NCI-H446 treated with DMSO at 0.1 percent for 48 hours (cell line): ENCODE data around the gene COPG1.

ENCODE experiments used
- DNase-seq: peaks from one replicate; lab custom pipeline; 2025; lab: John Stamatoyannopoulos, UW

Gene COPG1

DNA sequence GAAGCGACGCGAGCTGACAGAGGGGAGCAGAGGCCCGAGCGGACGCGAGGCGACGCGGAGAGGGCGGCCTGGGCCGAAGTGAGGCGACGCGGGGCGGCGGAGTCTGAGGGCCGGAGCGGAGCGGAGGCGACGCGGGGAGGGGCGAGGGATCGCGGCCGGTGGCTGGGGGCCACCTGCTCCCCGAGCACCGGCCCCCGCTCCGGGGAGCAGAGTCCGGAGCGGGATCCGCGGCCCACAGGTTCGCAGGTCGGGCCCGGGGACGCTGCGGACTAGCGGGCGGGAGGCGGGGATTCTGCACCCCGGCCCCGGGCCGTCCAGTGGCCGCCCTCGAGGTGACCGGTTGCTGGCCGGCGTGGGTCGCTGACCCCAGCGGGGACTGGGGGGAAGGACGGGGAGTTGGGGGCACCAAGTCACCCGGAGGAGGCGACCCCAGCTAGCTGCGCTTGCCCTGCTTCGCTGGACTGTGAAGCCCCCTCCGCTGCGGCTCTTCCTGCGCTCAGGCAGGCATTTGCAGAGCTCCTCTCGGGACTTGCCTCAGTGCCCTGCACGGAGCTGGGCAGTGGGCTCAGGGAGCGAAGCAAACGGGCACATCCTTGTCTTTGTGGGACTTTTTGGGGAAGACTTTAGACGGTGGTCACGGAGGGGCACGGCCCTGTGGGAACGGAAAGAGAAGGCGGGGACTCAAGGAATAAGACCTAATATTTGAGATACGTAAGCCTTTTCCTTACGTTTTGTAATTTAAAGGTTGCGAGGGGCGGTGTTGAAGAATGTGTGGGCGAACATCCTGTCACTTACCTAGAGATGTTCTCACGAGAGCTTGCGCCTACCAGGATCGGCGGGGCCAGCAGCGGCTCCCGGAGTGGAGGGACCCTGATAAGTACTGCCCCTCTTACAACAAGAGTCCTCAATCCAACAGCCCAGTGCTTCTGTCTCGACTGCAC lies 29.8 kb downstream of the COPG1 start:
- DNase-seq = no peak

DNA sequence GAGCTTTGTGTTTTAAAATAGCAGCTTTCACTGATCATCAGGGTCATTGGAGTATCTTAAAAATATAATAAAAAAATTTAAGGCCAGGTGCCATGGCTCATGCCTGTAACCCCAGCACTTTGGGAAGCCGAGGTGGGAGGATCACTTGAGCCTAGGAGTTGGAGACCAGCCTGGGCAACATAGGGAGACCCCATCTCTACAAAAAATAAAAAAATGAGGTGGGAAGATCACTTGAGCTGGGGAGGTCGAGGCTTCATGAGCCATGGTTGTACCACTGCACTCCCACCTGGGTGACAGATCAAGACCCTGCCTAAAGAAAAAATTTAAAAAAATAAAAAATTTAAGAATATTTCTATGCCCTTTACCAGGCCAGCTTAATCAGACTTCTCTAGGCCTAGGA lies 30.8 kb downstream of the COPG1 start:
- DNase-seq = no peak

DNA sequence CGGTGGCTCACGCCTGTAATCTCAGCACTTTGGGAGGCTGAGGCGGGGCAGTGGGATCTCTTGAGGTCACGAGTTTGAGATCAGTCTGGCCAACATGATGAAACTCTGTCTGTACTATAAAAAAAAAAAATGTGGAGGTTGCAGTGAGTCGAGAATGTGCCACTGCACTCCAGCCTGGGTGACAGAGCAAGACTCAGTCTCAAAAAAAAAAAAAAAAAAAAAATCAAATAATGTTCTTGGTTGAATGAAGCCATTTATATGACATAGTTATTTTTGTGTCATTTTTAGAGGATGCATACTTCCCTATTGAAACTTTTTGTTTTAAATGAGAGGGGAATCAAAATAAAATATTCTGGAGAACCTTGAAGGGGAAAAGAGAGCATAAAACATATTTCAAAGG lies 32.3 kb downstream of the COPG1 start:
- no peak for DNase-seq

DNA sequence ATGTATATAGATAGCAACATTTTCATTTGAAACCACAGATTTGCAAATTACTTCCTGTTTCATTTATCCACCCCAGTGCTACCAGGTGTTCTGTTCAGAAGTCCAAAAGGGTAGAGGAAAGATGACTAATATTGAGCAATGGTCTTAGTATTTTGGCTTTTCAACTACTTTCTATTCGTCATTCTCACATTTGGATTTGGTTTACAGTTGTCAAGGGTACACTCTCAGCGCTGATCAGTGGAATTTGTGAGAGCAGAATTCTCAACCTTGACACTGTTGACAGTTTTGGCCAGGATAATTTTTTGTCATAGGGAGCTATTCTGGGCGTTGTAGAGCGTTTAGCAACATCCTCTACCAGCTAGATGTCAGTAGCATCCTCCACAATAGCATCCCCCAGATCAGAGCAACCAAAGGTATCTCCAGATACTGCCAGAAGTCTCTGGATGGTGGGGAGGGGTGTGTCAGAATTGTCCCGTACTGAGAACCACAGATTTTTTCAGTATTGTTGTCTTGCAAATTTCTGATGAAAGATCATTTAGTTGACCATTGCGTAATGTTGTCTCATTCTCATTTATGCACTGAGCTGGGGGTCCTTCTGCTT lies 33.4 kb downstream of the COPG1 start:
- DNase-seq = no peak

DNA sequence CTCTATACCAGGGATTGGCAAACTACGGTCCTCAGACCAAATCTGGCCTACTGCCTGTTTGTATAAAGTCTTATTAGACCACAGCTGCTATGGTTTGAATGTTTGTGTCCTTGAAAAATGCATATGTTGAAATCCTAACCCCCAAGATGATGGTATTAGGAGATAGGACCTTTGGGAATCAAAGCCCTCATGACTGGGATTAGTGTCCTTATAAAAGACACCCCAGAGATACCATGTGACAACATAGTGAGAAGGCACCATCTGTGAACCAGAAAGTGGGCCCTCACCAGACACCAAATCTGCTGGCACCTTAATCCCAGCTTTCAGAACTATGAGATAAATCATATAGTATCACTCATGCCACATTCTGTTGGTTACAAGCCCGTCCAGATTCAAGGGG lies 36.7 kb downstream of the COPG1 start:
- no peak for DNase-seq

DNA sequence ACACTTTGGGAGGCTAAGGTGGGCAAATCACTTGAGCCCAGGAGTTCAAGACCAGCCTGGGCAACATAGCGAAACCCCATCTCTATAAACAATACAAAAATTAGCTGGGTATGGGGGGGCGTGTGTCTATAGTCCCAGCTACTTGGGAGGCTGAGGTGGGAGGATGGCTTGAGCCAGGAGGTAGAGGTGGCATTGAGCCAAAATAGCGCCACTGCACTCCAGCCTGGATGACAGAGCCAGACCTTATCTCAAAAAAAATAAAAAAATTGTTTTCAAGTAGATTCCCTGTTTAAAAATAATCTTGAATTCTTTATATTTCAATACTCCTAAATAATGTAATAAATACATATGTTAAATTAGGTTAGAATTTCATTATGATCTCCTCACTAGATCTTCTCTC lies 39.0 kb downstream of the COPG1 start:
- no peak for DNase-seq

DNA sequence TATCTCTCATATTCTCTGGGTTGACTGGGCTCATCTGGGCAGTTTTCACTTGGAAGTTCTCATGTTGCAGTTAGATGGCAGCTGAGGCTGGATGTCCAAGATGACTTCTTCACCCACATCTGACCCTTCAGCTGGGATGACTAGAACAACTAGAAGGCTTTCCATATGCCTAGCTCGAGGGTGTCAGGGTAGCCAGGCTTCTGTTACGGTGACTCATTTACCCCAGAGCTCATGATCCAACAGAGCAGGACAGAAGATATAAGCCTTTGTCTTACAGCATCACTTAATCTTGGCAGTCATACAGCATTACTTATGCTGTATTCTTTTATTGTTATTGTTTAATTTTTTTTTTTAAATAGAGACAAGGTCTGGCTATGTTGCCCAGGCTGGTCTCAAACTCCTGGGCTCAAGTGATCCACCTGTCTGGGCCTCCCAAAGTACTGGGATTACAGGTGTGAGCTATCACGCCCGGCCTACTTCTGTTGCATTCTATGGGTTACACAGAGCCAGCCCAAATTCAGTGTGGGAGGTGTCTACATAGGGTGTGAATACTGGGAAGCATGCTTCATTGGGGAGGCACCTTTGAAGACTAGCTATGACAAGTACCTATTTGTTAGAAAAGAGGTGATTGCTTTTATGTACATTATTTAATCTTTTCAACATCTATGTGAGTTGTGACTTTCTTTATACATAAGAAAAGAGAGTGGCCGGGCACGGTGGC lies 40.0 kb downstream of the COPG1 start:
- DNase-seq = no peak

DNA sequence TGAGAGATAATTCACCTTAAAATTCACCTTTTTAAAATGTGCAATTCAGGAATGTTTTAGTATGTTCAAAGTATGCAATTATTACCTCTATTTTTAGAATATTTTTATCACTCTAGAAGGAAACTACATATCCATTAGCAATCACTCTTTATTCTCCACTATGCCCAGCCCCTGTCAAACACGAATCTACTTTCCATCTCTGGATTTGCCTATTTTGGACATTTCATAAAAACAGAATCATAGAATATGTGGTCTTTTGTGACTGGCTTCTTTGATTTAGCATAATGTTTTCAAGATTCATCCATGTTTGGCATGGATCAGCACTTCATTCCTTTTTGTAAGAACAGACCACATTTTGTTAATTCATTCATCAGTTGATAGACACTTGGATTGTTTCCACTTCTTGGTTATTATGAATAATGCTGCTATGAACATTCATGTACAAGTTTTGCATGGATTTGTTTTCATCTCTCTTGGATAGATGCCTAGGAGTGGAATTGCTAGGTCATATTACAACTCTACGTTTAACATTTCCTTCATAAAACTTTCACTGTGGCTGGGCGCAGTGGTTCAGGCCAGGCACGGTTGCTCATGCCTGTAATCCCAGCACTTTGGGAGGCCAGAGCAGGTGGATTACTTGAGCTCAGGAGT lies 42.0 kb downstream of the COPG1 start:
- DNase-seq = no peak

DNA sequence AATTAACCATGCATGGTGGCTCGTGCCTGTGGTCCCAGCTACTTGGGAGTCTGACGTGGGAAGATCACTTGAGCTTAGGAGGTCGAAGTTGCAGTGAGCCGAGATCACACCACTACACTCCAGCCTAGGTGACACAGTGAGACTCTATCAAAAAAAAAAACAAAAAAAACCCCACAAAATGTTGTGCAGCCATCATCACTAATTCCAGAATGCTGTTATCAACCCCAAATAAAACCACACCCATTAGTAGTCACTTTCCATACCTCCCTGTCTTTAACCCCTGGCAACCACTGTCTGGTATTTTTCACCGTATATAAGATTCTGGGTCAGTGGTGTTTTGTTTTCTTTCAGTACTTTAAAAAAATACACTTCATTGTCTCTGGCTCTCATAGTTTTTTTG lies 45.9 kb downstream of the COPG1 start:
- no peak for DNase-seq

DNA sequence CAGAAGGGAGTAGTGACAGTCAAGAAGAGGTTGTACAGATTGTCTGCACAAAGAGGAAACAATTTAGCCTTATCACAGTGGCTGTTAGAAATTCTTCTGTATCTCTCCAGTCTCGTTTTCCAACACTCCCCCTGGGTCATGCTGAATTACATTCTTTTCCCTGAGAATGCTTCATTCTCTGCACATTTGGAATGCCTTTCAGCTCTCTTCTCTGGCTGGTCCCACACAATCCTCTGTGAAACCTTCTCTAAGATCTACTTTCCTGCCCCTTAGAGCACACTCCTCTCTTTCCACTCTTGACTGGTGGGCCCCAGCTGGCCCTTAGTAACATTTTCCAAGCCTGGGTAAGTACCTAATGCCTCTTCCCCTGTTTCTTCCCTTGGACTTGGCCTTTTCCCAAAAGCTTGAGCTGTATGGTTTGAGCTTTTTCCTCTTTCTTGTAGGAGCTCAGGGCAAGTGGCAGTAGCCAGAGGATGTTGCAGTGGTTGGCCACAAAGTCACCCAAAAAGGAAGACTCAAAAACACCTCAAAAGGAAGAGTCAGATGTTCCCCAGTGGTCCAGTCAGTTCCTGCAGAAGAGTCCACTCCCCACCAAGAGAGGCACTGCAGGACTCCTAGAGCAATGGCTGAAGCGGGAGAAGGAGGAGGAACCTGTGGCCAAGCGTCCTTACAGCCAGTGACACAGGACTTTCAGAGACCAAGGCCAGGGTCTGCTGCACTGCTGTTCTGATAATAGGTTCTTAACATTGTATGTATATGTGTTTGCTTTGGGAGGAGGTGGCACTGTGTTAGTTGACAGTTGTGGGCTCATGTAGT lies 54.9 kb downstream of the COPG1 start:
- no peak for DNase-seq

DNA sequence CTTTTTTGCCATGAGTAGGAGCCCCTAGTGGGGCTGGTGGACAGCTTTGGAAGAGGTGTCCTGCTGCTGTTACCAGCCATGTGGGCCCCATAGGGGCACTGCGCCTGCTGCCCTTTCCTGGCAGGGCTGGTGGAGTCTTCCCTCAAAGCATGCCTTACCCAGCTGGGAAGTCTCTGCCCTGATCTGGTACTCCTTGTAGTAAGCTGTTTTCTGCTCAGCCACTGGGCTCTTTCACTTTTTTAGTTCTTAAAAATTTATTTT lies 55.5 kb downstream of the COPG1 start:
- no peak for DNase-seq

DNA sequence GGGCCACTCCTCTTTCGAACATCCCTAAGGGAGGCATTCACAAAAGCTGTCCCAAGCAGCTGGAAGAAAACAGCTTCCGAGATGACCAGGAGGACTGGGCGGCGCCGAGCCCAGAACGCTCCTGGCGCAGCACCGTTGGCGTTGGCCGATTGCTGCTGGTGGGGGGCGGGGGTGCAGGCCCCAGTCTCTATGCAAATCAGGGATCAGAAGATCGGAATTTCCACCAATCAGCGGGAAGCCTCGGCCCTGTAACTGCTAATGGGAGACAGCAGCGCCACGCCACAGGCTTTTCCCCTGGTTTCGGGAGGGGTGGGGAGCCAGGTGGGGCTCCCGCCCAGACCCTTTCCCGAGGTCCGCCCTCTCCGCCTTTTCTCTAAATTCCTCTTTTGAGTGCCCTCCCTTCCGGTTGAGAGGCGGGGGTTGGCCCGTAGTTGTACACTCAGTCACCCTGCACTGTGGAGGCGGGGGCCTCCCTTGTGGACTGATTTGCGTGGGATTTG lies 56.2 kb downstream of the COPG1 start:
- DNase-seq = no peak

DNA sequence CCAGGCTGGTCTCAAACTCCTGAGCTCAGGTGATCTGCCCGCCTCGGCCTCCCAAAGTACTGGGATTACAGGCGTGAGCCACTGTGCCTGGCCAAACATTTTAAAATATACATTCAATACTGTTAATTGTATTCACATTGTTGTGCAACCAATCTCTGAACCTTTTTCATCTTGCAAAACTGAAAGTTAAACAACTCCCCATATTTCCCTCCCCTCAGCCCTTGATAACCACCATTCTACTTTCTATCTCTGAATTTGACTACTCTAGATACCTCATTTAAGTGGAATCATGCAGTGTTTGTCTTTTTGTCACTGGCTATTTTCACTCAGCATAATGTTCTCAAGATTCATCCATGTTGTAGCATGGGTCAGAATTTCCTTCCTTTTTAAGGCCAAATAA lies 59.2 kb downstream of the COPG1 start:
- no peak for DNase-seq

DNA sequence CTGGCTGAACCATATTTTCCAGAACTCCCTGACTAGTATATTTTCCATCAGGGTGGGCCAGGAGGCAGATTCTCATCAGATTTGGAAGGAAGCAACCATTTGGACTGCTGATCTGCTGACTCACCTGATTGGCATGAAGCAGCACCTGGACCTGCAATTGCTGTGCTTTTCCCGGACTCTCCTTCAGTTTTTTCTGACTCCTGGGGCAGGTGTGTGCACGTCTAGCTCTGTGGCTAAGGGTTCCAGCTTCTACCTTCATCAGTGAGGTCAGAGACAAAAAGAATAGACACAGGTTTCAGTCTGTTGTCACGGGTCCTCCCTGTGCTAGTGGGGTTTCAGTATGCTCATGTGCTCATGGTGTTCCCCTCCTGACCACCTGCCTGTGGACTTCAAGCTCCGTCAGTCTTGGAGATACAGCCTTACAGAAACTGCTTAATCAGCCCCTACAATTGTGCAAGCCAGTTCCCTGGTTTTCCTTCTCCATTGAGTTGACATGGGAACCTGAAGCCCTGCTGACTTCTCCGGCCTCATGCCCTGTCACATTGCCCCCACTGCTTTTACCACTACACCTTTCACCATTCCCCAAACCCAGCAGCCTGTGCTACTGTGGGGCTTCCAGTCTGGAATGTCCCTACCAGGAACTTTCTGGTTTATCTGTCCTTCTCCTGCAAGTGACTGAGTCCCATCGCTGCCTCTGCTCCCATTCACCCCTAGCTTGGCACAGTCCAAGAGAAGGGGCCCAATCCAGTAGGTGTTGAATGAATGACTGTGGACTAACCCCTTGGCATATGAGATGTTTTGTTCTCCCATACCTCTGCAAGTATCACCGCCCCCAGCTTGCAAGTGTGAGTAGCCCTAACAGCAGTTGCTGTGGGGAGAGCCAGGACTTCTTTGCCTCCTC lies 61.0 kb downstream of the COPG1 start:
- DNase-seq = no peak

DNA sequence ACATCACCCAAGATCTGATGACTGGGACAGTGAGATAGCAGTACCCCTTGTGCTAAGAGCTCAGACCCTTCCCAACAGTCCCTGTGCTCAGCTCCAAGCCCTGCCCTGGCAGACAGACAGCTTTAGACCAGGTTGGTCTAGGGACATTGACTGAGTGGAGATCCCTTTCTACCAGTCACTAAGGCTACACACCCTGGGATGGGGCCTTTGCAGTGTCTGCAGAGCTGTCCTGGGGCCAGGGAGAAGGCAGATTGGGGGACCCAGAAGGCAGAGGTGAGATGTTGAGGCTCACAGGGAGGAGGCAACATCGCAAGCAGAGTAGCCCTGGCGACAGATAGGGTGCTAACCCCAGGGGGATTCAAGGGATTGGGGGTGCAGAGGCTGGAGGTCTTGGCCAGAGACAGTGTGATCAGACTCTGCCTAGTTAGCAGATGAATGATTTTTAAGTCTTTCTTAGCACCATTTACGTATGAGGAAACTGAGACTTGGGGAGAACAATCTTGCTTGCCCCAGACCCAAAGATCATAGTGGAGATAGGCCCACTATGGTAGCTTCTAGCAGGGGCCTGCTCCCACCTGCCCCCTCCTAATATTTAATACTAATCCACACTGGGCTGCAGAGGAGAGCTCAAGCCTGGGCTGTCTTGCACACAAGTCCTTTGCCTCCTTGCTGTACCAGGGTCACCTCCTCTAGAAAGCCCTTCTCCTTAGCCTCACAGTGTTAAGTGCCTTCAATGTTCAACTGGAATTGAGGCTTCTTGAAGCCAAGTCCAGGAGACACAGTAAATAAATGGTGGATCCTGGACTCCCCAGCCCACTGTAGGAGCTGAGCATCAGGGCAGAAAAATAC lies 61.9 kb downstream of the COPG1 start:
- DNase-seq = no peak

DNA sequence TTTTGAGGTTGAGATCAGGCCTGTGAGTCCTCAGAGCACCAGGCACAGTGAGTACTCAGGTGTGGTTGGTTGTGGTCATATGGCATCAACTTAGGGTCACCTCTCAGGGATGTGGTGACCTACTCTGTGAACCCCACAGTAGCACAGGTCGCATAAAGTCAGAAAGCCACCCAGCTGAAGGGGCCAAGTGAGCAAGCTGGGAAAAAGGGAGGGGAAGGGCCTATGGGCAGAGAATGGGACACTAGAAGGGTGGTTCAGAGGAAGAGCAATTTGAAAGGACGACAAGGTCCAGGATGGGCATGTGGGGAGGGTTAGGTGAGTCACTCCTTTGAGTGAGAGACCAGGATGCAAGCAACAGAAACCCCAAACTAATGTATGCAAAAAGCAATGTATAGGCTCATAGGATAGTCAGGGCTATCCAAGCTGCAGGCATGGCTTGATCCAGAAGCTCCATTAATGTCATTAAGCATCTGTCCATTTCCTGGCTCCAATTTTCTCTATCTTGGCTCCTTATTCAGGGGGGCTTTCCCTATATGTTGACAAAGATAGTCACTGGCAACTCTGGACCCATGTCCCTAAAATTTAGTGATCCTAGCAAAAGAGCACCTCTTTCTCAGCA lies 62.7 kb downstream of the COPG1 start:
- DNase-seq = no peak

DNA sequence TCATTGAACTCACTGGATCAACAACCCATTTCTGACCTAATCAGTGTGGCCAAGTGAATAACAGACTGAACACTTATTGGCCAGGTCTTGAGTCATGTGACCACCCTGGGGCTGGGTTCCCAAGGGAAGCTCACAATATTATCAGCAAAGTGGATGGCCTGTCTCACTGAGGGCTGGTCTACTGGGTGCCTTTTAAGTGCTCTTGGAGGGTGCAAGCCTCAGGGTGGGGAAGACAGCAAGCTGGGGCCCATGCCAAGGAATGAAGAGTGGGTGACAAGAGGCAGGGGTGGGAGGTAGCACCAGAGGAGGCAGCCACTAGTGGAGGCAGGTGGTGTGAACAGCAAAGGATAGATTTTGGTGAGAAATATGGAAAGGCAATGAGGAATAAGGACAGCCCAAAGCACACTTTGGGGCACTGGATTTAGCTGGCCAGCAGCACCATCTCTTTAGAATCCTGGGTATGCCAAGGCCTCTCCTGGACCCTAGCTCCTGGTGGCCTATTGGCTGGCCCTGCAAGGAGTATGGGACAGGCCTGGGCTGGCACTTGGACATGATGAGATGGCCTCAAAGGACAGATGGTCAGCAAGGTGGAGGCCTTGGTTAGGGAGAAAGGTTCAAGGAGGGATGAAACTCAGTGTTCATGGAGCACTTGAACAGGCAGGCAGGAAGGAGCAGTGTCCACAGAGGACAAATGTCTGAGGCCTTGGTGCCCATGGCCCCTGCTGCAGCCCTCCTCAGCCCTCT lies 63.4 kb downstream of the COPG1 start:
- DNase-seq = no peak

DNA sequence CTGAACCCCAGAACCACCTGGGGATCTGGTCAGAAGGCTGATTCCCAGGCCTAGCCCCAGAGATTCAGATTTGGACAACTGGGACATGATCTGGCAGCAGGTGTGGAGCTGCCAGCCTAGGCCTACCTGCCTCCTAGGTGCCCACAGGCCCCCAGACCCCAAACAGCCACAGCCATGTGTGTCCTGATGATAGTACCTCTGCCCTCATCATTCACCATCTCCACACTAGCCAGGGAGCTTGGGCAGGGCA lies 63.9 kb downstream of the COPG1 start:
- no peak for DNase-seq
